GM13977 (cell line): ENCODE results near the gene CHD9NB.

Source experiments
- DNase-seq: peaks from one replicate; pipeline ENCODE4 v3.0.0; 2012; ENCODE audit warnings: low spot score
- in situ Hi-C: fragments of 300-500 bp; cut with MboI; formaldehyde crosslinking; loops from one replicate; pipeline ENCODE4 v1.12.0; 2022; ENCODE audit warnings: low sequenced_read_pairs, low pct_unique_long_range_greater_than_20kb, mixed read lengths, inconsistent platforms; ENCODE audit not compliant: unreplicated experiment
- TF ChIP-seq, protein P1 (sequence below): IDR thresholded peaks from 2 replicates; pipeline ENCODE4 v1.5.1; 2012; ENCODE audit warnings: mild to moderate bottlenecking, control low read depth; ENCODE audit not compliant: insufficient read depth; ENCODE audit errors: extremely low read depth, missing control alignments

CHD9NB gene

GRCh38 chr16:53007095-53007494, 45.6 kb downstream of the CHD9NB start:
- DNase-seq = no peak
- in situ Hi-C loops = no loop called here
- TF ChIP-seq, protein P1, sequence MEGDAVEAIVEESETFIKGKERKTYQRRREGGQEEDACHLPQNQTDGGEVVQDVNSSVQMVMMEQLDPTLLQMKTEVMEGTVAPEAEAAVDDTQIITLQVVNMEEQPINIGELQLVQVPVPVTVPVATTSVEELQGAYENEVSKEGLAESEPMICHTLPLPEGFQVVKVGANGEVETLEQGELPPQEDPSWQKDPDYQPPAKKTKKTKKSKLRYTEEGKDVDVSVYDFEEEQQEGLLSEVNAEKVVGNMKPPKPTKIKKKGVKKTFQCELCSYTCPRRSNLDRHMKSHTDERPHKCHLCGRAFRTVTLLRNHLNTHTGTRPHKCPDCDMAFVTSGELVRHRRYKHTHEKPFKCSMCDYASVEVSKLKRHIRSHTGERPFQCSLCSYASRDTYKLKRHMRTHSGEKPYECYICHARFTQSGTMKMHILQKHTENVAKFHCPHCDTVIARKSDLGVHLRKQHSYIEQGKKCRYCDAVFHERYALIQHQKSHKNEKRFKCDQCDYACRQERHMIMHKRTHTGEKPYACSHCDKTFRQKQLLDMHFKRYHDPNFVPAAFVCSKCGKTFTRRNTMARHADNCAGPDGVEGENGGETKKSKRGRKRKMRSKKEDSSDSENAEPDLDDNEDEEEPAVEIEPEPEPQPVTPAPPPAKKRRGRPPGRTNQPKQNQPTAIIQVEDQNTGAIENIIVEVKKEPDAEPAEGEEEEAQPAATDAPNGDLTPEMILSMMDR = no peak

DNA sequence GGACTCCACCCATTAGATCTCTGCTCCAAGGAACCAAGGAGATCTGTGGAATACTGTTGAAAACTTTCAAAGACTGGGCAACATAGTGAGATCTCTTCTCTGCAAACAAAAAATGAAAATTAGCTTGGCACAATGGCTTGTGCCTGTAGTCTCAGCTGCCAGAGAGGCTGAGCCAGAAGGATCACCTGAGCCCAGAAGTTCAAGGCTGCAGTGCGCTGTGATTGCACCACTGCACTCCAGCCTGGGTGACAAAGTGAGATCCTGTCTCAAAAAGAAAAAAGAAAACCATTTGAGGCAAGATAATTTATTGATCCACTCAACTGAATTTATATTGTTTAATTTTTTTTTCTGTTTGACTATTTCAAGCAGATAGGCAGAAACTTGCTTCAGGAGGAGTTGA, 54.8 kb downstream of the CHD9NB start:
- TF ChIP-seq, protein P1 = no peak
- in situ Hi-C loops = no loop called here

GRCh38 chr16:52994942-52995341, 57.8 kb downstream of the CHD9NB start:
- in situ Hi-C loops = no loop called here
- TF ChIP-seq, protein P1 = no peak
- no peak for DNase-seq

More for the DNA sequence above, 54.8 kb downstream of the CHD9NB start:
- no peak for DNase-seq

GRCh38 chr16:52993179-52993578, 59.5 kb downstream of the CHD9NB start:
- TF ChIP-seq, protein P1 = no peak
- in situ Hi-C loops = no loop called here
- DNase-seq = no peak

- no peak for DNase-seq
- in situ Hi-C loops = no loop called here
- TF ChIP-seq, protein P1 = no peak
Measured at GRCh38 chr16:52991572-52991971, 61.1 kb downstream of the CHD9NB start.
